Ecto neural progenitor cell (in vitro differentiated cells): ENCODE data around the gene PTPRE.

Experiments
- DNase-seq: peaks from one replicate; pipeline ENCODE4 v3.0.0-alpha.2; 2018; ENCODE audit warnings: low spot score

The PTPRE gene

DNA sequence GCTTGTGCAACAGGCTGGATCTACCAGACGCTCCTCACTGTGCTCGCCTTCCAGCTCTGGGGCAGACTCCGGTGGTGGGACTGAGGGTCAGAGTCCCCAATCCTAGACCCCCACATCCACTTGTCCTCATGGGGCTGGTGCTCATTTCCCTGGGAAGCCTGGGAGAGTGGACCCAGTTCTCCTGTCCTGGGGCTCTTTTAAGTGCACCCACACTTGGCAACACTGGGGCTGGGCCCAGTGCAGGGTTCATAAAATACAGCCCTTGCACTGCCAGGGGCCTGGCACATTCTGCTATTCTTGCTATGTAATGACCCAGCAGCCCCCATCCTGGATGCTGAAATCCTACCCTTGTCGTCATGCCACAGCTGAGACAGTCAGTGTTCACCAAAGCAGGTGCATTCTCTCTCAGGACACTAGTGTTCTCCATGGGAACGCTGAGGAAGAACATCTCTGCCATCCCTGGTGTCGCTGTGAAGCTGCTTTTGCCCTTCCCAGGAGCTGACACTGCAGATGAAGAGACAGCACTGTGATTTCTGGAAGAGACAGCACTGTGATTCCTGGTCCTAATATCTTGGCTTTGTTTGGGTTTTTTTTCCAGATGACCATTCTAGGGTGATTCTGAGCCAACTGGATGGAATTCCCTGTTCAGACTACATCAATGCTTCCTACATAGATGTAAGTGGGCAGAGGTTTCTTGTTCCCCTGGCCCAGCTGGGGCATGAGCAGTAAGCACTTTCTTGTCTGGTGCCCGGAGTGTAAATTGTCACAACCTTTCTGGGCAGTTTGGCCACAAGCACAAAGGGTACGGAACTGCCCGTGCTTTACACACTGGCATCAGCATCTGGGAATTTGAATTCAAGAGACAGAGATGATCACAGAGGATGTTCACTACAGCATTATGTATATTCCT is 153.7 kb downstream of the PTPRE start:
- DNase-seq: no peak

- no peak for DNase-seq
Observed at GRCh38 chr10:128061306-128062300, 154.7 kb downstream of the PTPRE start.

DNA sequence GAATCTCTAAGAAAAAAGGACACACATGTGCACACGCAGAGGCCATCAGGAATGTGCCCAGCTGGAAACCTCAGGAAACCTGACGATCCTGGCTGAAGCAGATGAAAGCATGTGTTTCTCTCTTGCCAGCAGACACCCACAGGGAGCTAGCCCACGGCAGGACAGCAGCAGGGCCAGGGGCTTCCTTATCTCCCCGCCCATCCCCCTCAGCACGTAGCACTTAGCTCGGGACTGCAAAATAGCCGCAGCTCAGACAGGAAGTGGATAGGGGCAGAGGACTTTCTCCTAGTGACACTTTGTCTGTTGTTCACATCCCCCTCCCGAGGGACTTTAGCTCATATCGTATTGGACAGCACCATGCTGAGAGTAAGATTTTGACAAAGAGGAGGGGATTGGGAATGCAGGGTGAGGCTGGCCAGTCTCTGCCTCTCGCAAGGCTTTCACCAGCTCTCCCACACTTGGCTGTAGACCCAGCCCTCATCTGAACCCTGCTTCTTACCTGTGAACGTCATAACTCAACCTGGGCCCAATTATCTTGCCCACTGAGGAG is 155.5 kb downstream of the PTPRE start:
- DNase-seq: no peak

GRCh38 chr10:128062881-128063563 is 156.1 kb downstream of the PTPRE start:
- DNase-seq: no peak

GRCh38 chr10:128063736-128064107 is 156.8 kb downstream of the PTPRE start:
- no peak for DNase-seq

GRCh38 chr10:128064108-128064969 is 157.4 kb downstream of the PTPRE start:
- DNase-seq: no peak

DNA sequence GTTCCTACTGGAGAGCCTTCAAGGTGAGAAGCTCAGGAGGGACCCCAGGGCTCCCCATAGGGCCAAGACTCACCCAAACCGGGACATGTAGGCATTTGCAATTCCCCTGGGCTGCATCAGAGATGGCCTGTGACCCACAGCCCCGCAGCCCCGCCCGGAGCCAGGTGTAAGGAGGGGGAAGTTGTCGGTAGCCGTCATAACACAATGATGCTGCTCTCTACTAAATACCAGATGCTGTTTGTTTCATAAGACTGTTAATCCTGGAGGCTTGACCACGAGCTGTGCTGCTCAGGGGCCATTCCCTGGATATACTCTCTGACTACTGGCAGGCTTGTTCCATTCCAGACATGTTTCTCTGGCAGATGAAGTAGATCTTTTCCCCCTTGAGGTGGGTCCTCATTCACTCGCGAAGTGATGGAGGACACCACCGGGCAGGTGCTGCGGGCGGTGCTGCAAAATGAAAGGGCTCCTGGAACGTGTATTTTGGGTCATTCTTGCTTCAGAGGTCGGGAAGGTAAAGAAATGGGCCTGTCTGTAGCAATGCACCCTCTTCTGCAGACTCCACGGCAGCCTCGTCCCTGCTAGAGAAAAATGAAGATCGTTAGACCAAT is 158.2 kb downstream of the PTPRE start:
- DNase-seq: no peak

DNA sequence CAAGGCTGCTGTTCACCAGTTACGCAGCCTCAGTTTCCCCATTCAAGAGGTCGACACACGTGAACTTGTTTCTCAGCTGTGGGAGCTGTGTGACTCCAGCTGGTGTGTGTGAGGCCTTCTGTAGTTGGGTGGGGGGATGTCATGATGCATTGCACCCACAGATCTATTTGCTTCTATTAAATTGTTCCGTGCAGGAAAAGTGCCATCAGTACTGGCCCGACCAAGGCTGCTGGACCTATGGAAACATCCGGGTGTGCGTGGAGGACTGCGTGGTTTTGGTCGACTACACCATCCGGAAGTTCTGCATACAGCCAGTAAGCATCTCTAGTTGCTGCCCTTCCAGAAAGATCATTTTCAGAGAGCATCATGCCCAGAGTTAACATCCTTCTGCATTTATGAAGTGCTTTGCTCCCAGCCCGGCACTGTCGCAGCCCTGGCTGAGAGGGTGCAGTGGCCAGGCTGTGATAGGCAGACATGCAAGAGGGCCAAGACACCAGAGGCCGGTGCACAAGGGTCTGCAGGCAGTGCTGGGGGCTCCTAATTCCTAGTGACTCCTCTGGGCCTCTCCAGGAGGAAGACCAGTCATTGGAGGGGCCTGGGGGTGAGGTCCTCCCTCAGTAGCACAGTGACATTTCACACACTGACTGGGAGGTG is 159.1 kb downstream of the PTPRE start:
- no peak for DNase-seq

DNA sequence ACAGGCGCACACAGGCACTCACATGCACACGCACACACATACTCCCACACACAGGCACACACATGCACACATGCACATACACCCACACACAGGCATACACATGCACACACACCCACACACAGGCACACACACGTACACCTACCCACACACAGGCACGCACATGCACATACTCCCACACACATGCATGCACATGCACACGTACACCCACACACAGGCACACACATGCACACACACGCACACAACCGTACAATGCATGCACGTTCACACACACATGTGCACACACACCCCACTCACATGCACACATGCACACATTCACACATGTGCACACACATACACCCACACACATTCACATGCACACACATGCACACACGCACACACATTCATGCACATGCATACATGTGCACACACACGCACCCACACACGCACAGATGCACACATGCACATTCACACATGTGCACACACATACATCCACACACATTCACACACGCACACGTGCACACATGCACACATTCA is 160.0 kb downstream of the PTPRE start:
- DNase-seq: no peak

GRCh38 chr10:128067691-128068397 is 160.9 kb downstream of the PTPRE start:
- no peak for DNase-seq

DNA sequence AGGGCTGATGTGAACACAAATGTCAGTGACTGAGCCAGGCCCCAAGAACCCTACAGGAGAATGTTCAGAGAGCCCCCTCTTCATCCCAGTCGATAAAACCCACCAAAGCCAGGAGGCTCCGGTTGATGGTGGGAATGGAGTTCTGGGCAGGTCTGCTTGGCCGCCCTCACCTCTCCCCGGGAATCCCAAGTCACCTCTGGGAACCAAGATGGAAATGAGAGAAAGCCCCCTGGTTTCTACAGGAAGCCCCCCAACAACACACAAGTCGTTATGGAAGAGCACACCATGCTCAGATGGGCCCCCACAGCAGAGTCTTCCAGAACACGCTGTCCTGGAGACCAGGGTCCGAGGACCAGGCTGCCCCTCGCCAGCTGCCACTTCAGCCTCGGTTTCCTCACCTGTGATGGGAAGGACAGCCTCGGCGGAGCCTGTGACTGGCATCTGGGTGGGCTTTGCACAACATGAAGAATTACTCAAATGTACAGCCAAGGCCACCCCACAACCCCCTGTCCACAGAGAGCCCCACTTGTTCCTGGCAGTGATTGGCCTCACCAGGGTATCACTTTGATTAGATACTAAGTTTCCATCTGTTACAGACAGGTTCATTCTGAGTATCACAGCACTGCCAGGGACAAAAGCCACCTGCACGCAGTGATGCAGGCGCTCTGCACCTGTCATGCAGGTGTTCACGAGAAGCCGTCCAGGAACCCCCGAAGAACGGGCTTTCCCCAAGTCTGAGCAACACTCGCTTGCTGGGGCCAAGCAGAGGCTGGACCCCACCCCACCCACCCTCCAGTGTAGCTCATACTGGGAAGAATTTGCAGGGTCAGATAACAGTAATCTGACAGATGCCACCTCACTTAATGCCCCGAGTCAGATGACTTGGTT is 161.7 kb downstream of the PTPRE start:
- DNase-seq: no peak

DNA sequence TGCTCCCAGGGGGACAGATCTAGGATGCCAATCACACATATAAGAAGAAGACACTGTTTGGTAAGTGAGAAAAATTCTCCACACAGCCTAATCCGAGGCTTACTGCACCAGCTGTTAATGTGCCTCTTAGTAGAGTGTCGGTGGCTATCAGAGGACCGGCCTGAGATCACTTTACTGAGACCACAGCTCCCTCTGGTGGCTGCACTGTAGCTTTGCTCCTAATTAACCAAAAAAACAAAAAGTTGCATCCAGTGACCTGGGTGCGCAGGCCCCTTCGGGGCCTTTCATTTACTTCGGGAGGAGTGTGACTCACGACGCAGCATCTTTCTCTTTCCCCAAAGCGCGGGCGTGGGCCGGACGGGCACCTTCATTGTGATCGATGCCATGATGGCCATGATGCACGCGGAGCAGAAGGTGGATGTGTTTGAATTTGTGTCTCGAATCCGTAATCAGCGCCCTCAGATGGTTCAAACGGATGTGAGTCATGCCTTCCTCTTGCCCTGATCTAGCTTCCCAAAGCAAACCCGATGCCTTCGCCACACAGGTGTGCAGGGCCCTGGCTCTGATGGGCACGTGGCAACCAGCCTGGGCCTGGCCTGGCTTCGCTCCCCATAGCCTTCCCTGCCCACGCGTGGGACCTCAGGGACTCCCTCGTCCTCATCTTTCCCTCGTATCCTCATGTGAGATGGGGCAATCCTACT is 162.6 kb downstream of the PTPRE start:
- DNase-seq: peak; percentile 80

GRCh38 chr10:128070161-128070560 is 163.3 kb downstream of the PTPRE start:
- no peak for DNase-seq

GRCh38 chr10:128070721-128071416 is 164.0 kb downstream of the PTPRE start:
- DNase-seq: no peak

GRCh38 chr10:128071417-128071782 is 164.5 kb downstream of the PTPRE start:
- DNase-seq: no peak

GRCh38 chr10:128072046-128072445 is 165.1 kb downstream of the PTPRE start:
- DNase-seq: no peak
